Measurements from ENCODE around the gene YBEY.
"Not testable (repeated sequence)": the region's sequence is repeated elsewhere in the genome, so short reads cannot be mapped to it uniquely, and the experiment has no call there.

The YBEY gene, protein sequence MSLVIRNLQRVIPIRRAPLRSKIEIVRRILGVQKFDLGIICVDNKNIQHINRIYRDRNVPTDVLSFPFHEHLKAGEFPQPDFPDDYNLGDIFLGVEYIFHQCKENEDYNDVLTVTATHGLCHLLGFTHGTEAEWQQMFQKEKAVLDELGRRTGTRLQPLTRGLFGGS

DNA sequence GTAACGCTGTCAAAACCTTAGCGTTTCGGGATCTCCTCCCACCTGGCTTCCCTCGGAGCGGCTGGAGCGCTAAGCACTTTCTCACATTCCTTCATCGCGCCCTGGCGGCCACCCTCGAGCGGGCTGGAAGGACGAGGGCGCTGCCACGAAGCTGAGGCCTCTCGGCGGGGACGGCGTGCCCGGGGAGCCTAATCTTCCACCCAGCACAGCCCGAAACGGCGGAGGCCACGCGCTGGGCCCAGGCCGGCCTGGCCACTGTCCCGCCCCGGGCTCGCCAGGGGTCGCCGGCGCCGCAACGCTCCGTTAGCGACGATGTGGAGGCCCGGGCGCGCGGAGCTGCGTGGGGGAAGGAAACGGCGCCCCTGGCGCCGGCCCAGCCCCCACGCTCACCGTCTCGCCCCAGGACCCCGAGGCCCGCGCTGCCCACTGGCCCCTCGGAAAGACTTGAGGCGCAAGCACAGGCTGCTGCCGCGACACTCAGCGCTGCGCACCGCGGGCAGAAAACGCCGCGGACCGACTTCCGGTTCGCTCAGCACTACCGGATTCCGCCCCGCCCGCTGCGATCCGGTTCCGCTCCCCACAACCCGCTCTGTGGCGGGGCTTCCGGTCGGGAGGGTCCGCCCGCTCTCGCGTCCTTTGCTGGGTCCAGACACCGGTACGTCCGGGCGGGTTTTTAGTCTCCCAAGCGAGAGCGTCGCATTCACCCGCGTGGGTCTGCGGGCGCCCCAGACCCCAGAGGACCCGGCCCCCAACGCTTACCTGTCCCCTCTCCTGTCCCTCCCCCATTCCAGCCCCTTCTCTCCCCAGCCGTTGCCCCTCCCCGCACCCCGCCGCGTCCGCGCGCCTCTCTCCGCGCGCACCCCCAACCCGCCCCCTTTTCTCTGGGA is at the start of gene YBEY:
TSS of gene YBEY (plus strand) at position 582 of the 887 bp plus-strand sequence. CDS start 572 bp downstream, outside the sequence.
- in situ Hi-C loops (cut with MboI; ENCODE audit: low sequenced_read_pairs), result no loop called here

DNA sequence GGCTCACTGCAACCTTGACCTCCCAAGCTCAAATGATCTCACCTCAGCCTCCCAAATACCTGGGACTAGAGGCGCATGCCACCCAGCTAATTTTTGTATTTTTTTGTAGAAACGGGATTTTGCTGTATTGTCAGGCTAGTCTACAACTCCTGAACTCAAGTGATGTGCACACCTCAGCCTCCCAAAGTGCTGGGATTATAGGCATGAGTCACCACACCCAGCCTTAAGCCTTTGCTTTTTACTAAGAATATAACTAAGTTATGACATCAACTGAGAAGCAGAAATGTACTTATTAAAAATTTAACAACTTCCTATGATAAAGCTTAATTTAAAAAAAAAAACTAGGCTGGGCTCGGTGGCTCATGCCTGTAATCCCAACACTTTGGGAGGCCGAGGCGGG is 48.7 kb upstream of the YBEY start:
- in situ Hi-C loops (cut with MboI; ENCODE audit: low sequenced_read_pairs), result no loop called here

DNA sequence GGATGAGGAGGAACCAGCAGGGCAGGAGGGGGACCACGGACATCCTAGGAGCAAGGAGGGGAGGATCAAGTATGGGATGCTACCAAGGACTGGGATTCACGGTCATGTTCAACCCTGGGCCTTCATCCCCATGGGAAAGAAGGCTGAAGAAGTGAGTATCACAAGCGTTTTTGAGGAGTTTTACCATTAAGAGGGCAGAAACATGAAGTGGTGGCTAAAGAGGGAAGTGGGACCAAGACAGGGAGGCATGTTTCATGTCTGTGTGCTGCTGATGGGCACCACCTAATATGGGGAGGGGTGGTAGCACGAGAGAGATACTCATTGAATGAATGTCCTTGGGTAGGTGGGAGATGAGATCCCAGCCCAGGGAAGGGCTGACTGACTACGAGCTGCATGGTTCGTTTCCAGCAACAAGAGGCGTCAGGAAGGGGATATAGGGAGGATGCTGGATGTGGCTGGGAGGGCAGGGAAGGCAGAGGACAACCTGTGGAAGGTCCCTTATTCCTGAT is 46.3 kb upstream of the YBEY start:
- in situ Hi-C loops (cut with MboI; ENCODE audit: low sequenced_read_pairs), result no loop called here

DNA sequence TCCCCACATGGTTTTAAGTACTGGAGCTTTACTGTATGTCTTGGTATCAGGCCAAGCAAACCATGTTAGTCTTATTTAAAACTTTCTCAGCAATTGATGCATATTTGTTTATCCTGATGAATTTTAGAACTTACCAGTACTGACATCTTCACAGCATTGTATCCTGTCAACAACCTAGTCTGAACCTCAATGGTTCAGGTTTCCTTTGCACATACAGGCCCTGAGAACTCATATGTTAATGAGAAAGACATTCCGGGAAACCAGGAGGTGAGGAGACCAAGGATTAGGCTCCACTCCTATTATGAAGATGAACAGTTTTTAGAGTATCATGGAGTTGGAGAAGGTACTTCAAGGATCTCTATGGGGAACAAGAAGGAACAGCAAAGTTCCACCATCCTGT is 44.6 kb upstream of the YBEY start:
- in situ Hi-C loops (cut with MboI; ENCODE audit: low sequenced_read_pairs), result not testable (repeated sequence)

DNA sequence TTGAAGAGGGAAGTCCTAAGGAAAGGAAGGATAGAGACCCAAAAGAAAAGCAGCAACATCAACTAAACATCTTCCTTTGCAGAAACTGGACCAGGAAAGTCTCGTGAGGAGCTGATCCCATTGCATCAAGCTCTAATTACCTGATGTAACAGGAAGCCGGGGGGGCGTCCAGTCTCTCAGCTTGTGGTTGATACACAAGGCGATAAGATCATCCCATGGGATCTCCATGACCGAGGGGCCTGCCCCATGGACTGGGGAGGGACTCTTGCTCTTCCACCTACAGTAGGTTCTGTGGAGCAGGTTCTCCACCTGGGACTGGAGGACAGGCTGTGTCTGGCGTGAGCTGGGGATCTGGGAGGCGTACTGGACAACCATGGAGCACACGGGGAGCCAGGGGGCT is 42.8 kb upstream of the YBEY start:
- in situ Hi-C loops (cut with MboI; ENCODE audit: low sequenced_read_pairs), result no loop called here

DNA sequence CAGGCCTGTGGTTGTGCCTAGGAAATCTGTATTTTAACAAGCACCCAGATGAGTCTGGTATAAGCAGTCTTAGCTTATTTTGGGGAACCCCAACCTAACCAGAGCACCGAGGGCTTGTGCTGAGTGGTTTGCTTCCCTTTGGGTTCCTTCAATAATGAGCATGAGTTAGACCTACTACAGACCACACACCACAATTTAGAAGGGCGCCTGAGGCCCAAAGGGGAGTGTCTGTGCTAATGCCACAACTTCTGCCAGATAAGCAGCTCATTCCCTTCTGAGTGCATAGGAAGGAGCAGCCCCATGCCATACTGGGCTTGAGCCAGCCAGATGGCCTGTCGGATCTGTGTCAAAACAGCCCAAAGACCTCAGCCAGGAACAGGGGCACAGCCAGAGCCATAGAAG is 42.2 kb upstream of the YBEY start:
- in situ Hi-C loops (cut with MboI; ENCODE audit: low sequenced_read_pairs), result no loop called here

DNA sequence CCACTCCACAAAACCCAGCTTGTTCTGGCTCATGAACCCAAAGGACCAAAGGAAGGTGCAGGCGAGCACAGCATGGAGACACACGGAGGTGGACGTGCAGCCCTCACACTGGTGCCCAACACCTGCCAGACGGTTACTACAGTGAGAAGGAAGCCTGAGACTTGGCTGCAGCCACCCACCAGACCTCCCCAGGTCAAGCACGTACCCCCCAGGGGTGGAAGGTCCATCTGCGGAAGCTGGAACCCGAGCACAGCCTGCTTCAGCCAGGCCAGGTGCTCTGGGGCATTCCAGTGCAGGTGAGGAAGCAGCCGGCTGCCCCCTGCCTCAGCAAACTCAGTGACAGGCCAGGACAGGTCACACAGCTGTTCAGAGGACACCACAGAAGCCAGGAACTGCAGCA is 41.5 kb upstream of the YBEY start:
- in situ Hi-C loops (cut with MboI; ENCODE audit: low sequenced_read_pairs), result no loop called here

DNA sequence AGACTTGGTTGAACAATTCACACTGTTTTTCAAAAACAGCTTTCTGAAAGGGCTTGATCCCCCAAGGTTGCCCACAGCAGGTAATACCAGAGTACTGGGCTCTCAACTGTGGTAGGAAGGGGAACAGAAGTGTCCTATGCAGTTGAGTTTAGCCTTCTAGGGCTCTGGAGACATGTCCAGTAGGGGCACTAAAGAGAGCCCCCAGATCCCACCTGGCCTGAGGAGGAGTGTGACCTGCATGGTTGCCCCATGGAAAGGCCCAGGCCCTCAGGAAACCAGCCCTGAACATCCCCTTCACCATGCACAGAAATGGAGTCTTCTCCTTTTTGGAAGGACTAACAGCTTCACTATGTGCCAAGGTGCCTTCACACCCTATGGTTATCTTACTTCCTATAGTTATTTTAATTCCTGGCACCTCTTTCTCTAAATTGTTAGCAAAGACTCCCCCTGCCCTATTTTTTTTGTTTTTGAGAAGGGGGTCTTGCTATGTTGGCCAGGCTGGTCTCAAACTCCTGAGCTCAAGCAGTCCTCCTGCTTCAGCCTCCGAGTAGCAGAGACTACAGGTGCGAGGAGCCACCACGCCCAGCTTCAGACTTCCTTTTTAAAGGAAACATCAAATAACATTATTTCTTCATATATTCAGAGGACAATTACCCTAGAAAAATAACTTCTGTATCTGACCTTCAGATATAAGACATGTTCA is 40.8 kb upstream of the YBEY start:
- in situ Hi-C loops (cut with MboI; ENCODE audit: low sequenced_read_pairs), result no loop called here

DNA sequence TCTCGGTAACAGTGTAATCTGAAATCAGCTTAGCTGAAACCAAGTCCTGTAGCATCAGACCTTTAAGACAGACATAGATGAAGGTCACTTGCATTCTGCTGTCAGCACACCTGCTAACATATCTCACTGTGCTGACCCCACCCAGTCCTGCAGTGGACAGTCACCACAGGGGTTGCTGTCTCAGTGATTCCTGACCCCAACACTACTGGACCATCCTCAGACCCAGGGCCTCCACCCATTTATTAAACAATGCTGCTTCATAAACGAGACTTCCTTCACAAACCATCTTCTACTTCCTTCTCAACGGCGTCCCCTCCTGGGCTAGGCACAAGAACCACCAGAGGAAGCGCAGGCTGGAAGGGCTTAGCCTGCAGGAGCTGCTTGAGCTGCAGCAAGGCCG is 39.8 kb upstream of the YBEY start:
- in situ Hi-C loops (cut with MboI; ENCODE audit: low sequenced_read_pairs), result no loop called here

DNA sequence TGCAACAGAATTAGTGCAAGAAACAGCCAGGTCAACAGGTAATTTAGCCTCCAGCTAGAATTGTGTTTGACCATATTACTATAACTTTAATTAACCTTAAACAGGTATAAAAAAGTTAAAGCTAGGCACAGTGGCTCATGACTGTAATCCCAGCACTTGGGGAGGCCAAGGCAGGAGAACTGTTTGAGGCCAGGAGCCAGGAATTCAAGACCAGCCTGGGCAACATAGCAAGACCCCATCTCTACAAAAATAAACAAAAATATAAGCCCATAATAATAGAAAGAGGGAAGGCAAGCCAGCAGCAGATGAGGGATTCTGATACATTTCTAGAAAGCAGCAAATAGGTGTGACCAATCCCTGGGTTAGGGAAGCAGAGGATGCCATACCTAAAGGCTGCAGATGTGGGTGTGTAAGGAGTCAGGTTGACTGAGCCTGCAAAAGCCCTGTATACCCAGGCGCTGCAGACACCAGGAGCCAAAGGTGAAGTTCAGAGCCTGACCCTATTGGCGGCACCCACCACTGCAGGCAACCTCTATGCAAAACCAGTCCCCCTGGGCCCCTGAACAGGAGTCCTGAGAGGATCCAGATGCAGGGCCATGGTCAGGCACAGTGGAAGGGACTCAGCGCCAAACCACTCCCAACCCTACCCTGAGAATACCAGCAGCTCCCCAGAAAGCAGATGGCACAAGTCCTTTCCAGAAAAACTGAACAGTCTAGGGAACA is 38.3 kb upstream of the YBEY start:
- in situ Hi-C loops (cut with MboI; ENCODE audit: low sequenced_read_pairs), result no loop called here

DNA sequence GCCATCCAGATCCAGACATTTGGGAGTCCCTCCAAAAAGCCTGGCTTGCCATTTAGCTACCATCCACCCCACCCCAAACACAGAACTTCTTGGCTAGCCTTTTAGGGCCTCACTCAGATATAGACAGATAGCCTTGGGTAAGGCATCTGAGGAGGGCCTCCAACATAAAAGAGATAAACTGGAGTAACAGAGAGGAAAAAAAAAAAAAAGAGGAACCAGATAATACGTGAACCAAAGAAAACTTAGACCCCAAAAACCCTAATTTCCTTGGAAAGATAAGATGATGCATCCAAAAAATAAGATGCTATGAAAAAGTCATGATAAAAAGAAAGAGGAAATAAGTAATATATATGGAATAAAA is 37.7 kb upstream of the YBEY start:
- in situ Hi-C loops (cut with MboI; ENCODE audit: low sequenced_read_pairs), result no loop called here

DNA sequence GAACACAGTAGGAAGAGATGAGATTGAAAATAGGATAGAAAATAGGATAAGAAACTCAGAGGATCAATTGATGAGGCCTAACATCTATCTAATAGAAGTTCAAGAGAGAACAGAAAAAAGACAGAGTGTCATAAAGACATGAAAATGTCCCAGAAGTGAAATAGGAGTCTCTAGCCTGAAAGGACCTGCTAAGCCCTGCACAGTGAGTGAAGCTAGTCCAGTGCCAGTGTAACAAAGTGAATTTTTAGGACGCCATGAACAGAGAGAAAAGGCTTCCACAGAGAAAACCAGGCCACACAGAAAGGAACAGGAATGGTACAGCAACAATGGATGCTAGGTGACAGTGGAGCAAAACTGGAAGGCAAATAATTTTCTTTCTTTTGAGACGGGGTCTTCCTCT is 37.3 kb upstream of the YBEY start:
- in situ Hi-C loops (cut with MboI; ENCODE audit: low sequenced_read_pairs), result no loop called here

DNA sequence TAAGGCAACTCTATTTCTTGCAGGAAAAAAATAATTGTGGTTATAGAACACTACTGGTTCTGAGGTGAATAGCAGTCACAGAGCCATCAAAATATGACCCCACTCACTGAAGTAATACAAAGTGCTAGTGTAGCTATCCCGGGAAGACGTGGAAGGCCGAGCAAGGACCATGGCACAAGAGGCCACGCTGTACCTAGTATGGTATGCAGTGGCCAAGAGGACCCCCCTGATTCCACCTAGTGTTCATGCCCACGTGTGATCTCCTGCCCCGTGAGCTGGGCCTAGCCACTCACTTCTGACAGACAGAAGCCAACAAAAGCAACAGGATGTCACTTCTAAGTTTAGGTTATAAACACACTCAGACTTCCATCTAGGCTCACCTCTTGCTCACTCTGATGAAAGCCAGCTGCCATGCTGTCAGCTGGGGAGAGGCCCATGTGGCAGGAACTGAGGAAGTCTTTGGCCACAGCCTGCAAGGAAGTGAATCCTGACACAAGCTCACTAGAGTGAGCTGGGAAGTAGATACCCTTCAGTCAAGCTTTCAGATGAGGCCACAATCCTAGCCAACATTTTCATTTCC is 35.9 kb upstream of the YBEY start:
- in situ Hi-C loops (cut with MboI; ENCODE audit: low sequenced_read_pairs), result no loop called here

DNA sequence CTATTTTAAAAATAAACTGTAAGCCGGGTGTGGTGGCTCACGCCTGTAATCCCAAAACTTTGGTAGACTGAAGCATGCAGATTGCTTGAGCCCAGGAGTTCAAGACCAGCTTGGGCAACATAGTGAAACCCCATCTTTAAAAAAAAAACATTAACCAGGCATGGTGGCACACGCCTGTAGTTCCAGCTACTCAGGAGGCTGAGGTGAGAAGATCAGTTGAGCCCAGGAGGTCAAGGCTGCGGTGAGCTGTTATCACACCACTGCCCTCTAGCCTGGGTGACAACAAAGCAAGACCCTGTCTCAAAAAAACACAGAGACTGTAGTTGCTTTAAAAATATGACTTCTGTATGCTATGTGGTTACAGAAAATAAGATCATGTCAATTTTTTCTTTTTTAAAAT is 33.3 kb upstream of the YBEY start:
- in situ Hi-C loops (cut with MboI; ENCODE audit: low sequenced_read_pairs), result no loop called here

DNA sequence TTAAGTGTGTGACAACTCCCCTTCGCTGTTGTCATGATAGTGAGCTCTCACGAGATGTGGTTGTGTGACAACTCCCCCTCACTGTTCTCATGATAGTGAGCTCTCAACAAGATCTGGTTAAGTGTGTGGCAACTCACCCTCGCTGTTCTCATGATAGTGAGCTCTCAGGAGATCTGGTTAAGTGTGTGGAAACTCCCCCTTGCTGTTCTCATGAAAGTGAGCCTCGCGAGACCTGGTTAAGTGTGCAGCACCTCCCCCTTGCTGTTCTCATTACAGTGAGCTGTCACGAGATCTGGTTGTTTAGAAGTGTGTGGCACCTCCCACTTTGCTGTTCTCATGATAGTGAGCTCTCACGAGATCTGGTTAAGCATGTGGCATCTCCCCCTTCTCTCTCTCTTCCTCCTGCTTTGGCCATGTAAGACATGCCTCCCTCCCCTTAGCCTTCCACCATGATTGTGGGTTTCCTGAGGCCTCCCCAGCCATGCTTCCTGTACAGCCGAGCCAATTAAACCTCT is 32.5 kb upstream of the YBEY start:
- in situ Hi-C loops (cut with MboI; ENCODE audit: low sequenced_read_pairs), result no loop called here

DNA sequence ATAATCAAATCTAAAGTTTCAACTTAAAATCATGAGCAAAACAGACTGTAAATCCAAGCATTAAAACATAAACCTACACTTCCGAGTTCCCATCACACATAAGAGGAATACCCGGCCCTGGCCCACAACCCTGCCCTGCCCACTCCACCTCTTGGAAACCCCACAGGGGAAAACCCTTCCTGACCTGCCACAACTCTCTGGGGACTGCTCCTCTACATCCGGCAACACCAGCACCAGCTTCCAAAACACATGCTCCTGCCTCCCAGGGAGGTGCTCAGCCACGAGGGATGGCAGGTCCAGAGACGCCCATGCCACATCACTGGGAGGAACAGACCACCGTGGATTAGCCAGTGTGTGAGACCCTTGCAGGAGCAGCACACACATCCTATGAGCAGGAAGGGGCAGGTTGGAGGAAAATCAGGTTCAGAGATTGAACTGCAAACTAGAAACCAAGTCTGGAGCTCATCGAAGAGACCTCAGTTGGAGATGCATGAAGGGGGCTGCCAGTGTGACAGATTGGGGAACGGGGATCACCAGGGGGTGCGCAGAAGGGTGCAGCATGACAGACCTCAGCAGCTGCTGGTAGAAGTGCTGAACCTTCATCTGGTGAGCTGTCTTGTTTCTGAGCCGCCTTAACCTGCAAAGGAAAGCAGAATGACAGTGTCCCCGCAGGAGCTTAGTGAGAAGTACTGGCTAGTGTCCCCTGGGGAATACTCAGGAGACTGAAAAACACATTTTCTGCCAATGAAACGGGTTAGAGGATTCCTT is 31.8 kb upstream of the YBEY start:
- in situ Hi-C loops (cut with MboI; ENCODE audit: low sequenced_read_pairs), result no loop called here

DNA sequence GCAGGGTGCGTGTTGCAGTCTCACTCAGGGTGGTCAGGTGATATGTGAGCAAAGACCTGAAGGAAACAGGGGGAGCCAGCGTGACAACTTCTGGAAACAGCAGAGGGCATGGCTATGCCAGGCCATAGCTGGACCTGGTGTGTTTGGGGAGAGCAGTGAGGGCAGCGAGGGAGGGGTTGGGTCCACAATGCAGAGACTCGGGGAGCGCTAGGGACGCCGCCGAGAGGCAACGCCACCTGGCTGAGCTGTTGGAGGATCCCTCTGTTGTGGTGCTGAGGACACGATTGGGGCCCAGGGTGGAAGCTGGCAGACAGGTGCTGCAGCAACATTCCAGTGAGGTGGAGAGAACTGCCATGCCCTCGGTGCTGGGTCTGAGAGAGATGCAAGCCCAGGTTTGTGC is 31.0 kb upstream of the YBEY start:
- in situ Hi-C loops (cut with MboI; ENCODE audit: low sequenced_read_pairs), result no loop called here

DNA sequence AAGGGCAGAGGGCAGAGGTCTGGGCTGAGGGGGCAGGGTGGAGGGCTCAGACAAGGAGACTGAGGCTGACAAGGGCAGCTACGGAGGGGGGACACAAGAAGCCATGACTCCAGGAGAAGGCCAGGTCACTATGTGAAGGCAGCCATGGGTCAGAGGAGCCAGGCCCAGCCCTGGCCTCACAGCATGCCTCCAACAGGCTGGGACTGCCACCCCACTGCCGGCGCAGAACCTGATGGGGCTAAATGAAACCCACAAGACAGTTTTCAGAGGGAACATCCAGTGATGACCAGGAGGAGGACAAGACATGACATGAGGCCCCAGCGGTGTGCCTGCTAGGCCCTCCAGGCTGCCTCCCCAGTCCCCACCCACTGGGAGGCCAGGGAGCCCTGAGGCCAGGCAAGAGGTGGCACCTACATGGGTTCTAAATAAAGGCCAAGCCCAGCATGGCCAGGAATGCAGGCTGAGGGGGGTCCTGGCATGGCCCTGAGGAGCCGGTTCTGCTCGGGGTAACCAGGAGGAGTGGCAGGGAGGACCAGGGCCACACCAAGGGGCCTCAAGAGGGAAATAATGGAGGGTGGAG is 30.3 kb upstream of the YBEY start:
- in situ Hi-C loops (cut with MboI; ENCODE audit: low sequenced_read_pairs), result no loop called here

DNA sequence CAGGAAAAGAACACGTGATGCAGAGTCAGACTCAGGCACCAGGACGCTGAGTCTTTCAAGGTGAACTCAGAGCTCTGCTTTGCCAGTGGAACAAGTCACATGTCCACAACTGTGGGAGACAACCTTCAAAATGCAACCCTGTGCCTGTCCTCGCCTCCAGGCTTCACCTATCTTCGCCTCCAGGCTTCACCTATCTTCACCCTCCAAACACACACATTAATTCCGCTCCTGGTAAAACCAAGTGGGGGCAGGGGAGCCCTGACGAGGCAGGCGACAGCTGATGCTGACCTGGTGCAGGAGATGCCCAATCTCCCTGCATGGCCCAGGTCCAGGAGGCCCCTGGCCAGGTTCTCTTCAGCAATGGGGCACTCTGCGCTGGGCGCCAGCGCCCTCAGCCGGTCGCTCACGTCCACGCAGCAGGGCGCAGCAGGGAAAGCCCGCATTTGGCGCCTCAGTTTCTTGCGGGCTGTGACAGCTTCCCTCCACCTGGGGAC is 29.6 kb upstream of the YBEY start:
- in situ Hi-C loops (cut with MboI; ENCODE audit: low sequenced_read_pairs), result no loop called here
